ENCODE measurements around the gene CTXND2. TPM values are rescaled to one million over a fixed set of nuclear protein-coding genes. Genes with fewer than 3 reads are reported as not detected.

CTXND2 gene
- total RNA-seq = not detected in 2 replicates

DNA sequence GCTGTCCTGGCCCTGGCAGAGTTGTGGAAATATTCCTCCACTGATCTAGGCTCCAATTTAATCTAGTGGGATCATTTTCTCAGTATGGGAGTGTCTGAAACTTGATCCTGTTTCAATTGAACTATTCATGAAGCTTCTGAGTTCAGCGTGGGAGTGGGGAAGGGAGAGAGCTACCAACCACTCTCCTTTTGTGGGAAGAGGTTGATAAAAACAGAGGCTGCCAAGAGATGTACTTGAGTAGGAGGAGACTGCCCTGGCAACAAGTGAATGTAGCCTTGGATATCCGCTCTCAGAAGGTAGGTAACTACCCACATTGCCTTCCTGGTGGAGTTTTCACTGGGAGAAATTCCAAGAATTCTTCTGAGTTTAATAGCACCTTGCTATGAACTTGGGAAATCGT is at the start of gene CTXND2:
Gene CTXND2 (plus strand): TSS at position 119 of the 400 bp plus-strand sequence. CDS start 25,179 bp downstream, outside the sequence.

DNA sequence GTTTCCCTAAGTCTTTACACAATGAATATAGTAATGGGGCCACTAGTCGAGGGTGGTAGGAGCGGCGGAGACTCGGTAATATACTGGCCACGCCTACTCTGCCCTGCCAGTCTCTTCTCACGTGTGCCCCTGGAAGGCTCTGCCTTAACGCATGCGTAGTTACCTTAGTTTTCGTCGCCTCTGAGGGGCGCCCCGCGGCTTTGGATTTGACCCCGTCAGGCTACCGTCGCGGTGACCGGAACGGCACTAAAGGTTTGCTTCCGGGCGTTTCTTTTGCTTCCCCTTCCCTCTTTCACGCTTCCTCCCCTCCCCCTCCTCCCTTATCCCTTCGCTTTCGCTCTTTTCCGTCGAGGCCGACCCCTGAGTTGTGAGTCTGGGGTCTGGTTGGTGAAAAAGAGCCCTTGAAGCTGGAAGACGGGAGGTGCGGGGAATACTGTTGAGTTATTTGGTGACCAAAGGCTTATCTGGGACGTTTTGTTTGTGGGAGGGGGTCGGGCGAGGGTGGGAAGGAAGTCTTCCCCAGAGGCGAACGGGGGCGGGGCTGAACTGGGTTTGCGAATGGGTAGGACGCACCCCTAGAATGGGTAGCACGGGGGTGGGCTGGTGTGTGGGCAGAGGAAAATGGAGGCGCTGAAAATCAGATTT is 39.3 kb downstream of the CTXND2 start, which contains the start of gene SETDB1:
Gene SETDB1 (plus strand): TSS at position 267 of the 645 bp plus-strand sequence. CDS start 1,352 bp downstream, outside the sequence.

Other genes with a start within 250 kb of the CTXND2 start
- gene GOLPH3L, start 190.0 kb upstream of the CTXND2 start, total RNA-seq = 16.5 and 18.5 TPM in 2 replicates
- not detected in 2 replicates for gene HORMAD1, start 166.2 kb upstream of the CTXND2 start, total RNA-seq
- 0.29 and 1.2 TPM in 2 replicates for gene CTSS, start 121.4 kb upstream of the CTXND2 start, total RNA-seq
- gene CTSK, start 78.9 kb upstream of the CTXND2 start, total RNA-seq = 74.1 and 82.6 TPM in 2 replicates
- gene ARNT, start 10.5 kb upstream of the CTXND2 start, total RNA-seq = 31.4 and 42.7 TPM in 2 replicates
- gene SETDB1, start 39.2 kb downstream of the CTXND2 start, total RNA-seq = 15.1 and 16.7 TPM in 2 replicates
- gene CERS2, start 87.7 kb downstream of the CTXND2 start, total RNA-seq = 113 and 140 TPM in 2 replicates
- gene ANXA9, start 95.2 kb downstream of the CTXND2 start, total RNA-seq = 1.2 and 1.4 TPM in 2 replicates
- gene MINDY1, start 119.8 kb downstream of the CTXND2 start, total RNA-seq = 12.9 and 17.9 TPM in 2 replicates
- 4.4 and 6.6 TPM in 2 replicates for gene PRUNE1, start 121.3 kb downstream of the CTXND2 start, total RNA-seq
- gene BNIPL, start 149.4 kb downstream of the CTXND2 start, total RNA-seq = not detected in 2 replicates
- gene C1orf56, start 160.6 kb downstream of the CTXND2 start, total RNA-seq = 1.9 and 2.6 TPM in 2 replicates
- gene CDC42SE1, start 172.5 kb downstream of the CTXND2 start, total RNA-seq = 34.0 and 42.4 TPM in 2 replicates
- gene MLLT11, start 173.3 kb downstream of the CTXND2 start, total RNA-seq = 11.5 and 13.5 TPM in 2 replicates
- gene GABPB2, start 183.6 kb downstream of the CTXND2 start, total RNA-seq = 11.9 and 14.4 TPM in 2 replicates